ENCODE data around the gene MAPK8IP1. TPM values are rescaled to one million over a fixed set of nuclear protein-coding genes. Genes with fewer than 3 reads are reported as not detected.
"Not testable (repeated sequence)": the region's sequence is repeated elsewhere in the genome, so short reads cannot be mapped to it uniquely, and the experiment has no call there.

MAPK8IP1 gene
- total RNA-seq, 1 experiment from 2014 or later = 8.2 TPM

DNA sequence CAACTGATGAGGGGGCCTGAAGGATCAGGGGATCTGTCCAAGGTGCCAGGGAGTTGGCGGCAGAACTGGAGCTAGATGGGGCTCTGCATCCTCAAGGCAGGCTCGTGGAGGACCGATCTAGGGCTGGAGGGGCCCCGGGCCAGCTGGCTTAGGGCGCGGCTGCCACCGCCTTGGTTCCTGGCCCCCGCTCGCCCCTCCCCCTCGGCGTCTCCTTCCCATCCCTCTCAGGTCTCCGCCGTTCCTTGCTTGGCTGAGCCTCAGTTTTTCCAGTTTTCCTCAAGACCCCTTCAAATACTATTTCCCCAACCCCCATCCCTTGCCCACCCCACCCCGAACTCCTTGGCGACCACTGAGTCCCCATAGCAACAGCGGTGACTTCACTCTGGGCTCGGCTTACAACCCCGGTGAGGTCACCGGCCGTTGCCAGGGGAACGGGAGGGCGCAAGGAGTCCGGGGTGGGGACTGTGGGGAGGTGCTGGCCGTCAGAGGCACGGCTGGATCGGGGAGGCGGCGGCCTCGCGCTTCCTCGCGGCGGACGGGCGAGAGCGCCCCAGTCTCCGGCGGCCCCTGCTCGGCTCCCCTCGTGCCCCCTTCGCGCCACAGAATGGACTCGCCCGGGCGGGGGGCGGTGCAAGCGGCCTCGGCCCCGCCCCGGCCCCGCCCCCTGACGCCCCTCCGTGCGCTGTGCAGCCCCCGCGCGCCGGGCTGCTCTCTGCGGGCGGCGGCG is 14.2 kb downstream of the MAPK8IP1 start:
- peak; percentile 87 to 91 for DNase-seq
- no TSS peak for BruUV-seq (replicated peaks)
- Mint-ChIP-seq H3K27me3 (ENCODE audit: insufficient read depth, unreplicated experiment) (peaks cover 4% of the 10 kb centered on the region), H3K9me3 (ENCODE audit: unreplicated experiment) (no peaks in the 10 kb centered on the region), H3K36me3 (ENCODE audit: insufficient read depth, unreplicated experiment) (peaks cover 20% of the 10 kb centered on the region), H3K4me3 (ENCODE audit: unreplicated experiment) (peak overlapping the region; percentile 77), H3K27ac (ENCODE audit: unreplicated experiment) (peak overlapping the region; percentile 84), H3K4me1 (ENCODE audit: low read depth, unreplicated experiment) (peaks cover 8% of the 10 kb centered on the region)
- no peak for TF ChIP-seq CTCF (IDR thresholded peaks at IDR 0.05; ENCODE audit: insufficient read depth in 1 of 2, low read depth in 1 of 2, low read length in 1 of 2, severe bottlenecking in 1 of 2, unreplicated experiment in 1 of 2)
- H3K27me3 ChIP-seq (replicated peaks; ENCODE audit: control insufficient read depth, insufficient read depth, low read length) = no peaks in the 10 kb centered on the region
- H3K4me3 ChIP-seq (ENCODE audit: low read depth, low read length) = peak overlapping the region; percentile 67
- intact Hi-C loops (cut with micrococcal nuclease; ENCODE audit: unreplicated experiment) = loop anchor here (1.0 kb wide), 3 partner anchors 14 to 23 kb away; partner anchors contain the start of genes LARGE2 and MAPK8IP1
- ChIA-PET POLR2A (interaction anchor here (0.7 to 1.0 kb wide), 2 partner anchors 18 to 23 kb away, joined by 4 read pairs; partner anchors contain the start of genes LARGE2 and PEX16), CTCF (interaction anchor here (0.6 to 1.1 kb wide), 2 partner anchors 19 to 492 kb away, joined by 4 read pairs; partner anchors contain the start of gene CHRM4)
- H3K4me1 ChIP-seq = peaks cover 10% of the 10 kb centered on the region
- H3K9me3 ChIP-seq = no peaks in the 10 kb centered on the region
- H3K36me3 ChIP-seq (ENCODE audit: control insufficient read depth, insufficient read depth, low read length) = no peaks in the 10 kb centered on the region

GRCh38 chr11:45900175-45900800 is 14.8 kb downstream of the MAPK8IP1 start:
- CTCF ChIA-PET; H3K9me3 Mint-ChIP-seq (ENCODE audit: unreplicated experiment); BruUV-seq (replicated peaks); POLR2A ChIA-PET; DNase-seq; H3K9me3 ChIP-seq; H3K27me3 Mint-ChIP-seq (ENCODE audit: insufficient read depth, unreplicated experiment); H3K36me3 ChIP-seq (ENCODE audit: control insufficient read depth, insufficient read depth, low read length); H3K4me1 Mint-ChIP-seq (ENCODE audit: low read depth, unreplicated experiment); H3K4me1 ChIP-seq; H3K27me3 ChIP-seq (replicated peaks; ENCODE audit: control insufficient read depth, insufficient read depth, low read length): not testable (repeated sequence)
- H3K4me3 Mint-ChIP-seq (ENCODE audit: unreplicated experiment) = peak overlapping the region; percentile 77
- peaks cover 16% of the 10 kb centered on the region for H3K36me3 Mint-ChIP-seq (ENCODE audit: insufficient read depth, unreplicated experiment)
- peak overlapping the region; percentile 67 for H3K4me3 ChIP-seq (ENCODE audit: low read depth, low read length)
- H3K27ac Mint-ChIP-seq (ENCODE audit: unreplicated experiment) = peak overlapping the region; percentile 84
- intact Hi-C loops (cut with micrococcal nuclease; ENCODE audit: unreplicated experiment) = loop anchor here (1.0 kb wide), 1 partner anchor 18 kb away; no protein-coding TSS in a partner anchor

- Histone ChIP-seq H3K4me3 (ENCODE audit: low read depth, low read length) (no peak overlapping the region), H3K4me1 (peaks cover 10% of the 10 kb centered on the region), H3K27me3 (replicated peaks; ENCODE audit: control insufficient read depth, insufficient read depth, low read length) (no peaks in the 10 kb centered on the region), H3K36me3 (ENCODE audit: control insufficient read depth, insufficient read depth, low read length) (no peaks in the 10 kb centered on the region), H3K9me3 (no peaks in the 10 kb centered on the region)
- intact Hi-C loops (cut with micrococcal nuclease; ENCODE audit: unreplicated experiment) = loop anchor here (1.0 kb wide), 1 partner anchor 17 kb away; no protein-coding TSS in a partner anchor
- BruUV-seq (replicated peaks) = no TSS peak
- no peak for DNase-seq
- no peak for TF ChIP-seq CTCF (IDR thresholded peaks at IDR 0.05; ENCODE audit: insufficient read depth in 1 of 2, low read depth in 1 of 2, low read length in 1 of 2, severe bottlenecking in 1 of 2, unreplicated experiment in 1 of 2)
- H3K4me1 Mint-ChIP-seq (ENCODE audit: low read depth, unreplicated experiment) = peaks cover 8% of the 10 kb centered on the region
- no peak overlapping the region for H3K27ac Mint-ChIP-seq (ENCODE audit: unreplicated experiment)
- H3K27me3 Mint-ChIP-seq (ENCODE audit: insufficient read depth, unreplicated experiment) = peaks cover 4% of the 10 kb centered on the region
- POLR2A ChIA-PET = no interaction called here
- CTCF ChIA-PET = no interaction called here
- peak overlapping the region; percentile 77 for H3K4me3 Mint-ChIP-seq (ENCODE audit: unreplicated experiment)
- H3K9me3 Mint-ChIP-seq (ENCODE audit: unreplicated experiment) = no peaks in the 10 kb centered on the region
- H3K36me3 Mint-ChIP-seq (ENCODE audit: insufficient read depth, unreplicated experiment) = peaks cover 16% of the 10 kb centered on the region
These were observed 15.6 kb downstream of the MAPK8IP1 start for GRCh38 chr11:45900916-45901617.
